ENCODE data around the gene ALDH1L1.

ALDH1L1 gene

DNA sequence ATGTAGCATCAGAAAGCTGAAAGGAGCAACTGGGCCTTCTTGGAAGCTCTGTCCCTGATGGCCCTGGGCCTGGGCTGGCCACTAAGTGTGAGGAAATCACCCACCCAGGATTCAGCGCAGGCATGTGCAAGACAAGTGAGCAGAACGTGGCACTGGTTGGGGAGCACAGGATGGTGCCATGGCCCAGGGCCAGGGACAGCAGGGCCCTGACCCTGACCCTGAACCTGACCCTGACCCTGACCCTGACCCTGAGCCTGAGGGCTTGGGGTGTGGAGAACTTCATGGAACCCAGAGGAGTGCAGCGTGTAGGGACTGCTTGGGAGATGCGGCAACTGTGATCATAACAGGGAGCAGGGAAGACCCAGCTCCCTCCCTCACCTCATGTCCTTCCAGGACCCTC, 5.9 kb upstream of the ALDH1L1 start:
- Histone ChIP-seq H4K91ac (ENCODE audit: low read depth, low read length) (no peak overlapping the region), H2BK120ac (ENCODE audit: insufficient read depth, low read length, poor library complexity) (no peak overlapping the region), H2AK5ac (ENCODE audit: low read length) (no peak overlapping the region), H3K18ac (ENCODE audit: low read length) (no peak overlapping the region), H3K4ac (ENCODE audit: low read depth, low read length) (no peak overlapping the region), H3K9me3 (ENCODE audit: insufficient read depth, low read depth, low read length) (no peaks in the 10 kb centered on the region), H3K27me3 (ENCODE audit: insufficient read depth, low read length) (peaks cover 2% of the 10 kb centered on the region), H2AFZ (ENCODE audit: insufficient read depth, low read length, poor library complexity) (no peak overlapping the region), H3K36me3 (ENCODE audit: control insufficient read depth in 1 of 2, insufficient read depth in 2 of 2, low read length in 2 of 2) (no peaks in the 10 kb centered on the region), H3K14ac (ENCODE audit: low read length) (no peak overlapping the region), H2BK5ac (ENCODE audit: low read depth, low read length, poor library complexity) (no peak overlapping the region), H3K79me1 (ENCODE audit: low read length) (no peaks in the 10 kb centered on the region), H3K23ac (ENCODE audit: low read length) (no peak overlapping the region), H3K4me1 (ENCODE audit: control insufficient read depth in 1 of 2, insufficient read depth in 2 of 2, low read length in 2 of 2) (no peaks in the 10 kb centered on the region), H2BK12ac (ENCODE audit: low read length) (no peak overlapping the region), H3K79me2 (ENCODE audit: control insufficient read depth, insufficient read depth, low read length, poor library complexity) (no peaks in the 10 kb centered on the region), H3K27ac (ENCODE audit: low read depth, low read length) (no peak overlapping the region), H3K9ac (ENCODE audit: low read length) (no peak overlapping the region), H4K8ac (ENCODE audit: low read depth, low read length) (no peak overlapping the region), H3K4me2 (ENCODE audit: low read length) (no peak overlapping the region), H3K4me3 (ENCODE audit: low read depth, low read length) (no peak overlapping the region), H4K12ac (ENCODE audit: low read depth, low read length) (no peak overlapping the region)
- DNase-seq = no peak
- no CpG with 5 or more reads among the region's 4 CpGs for WGBS (ENCODE audit: extremely low coverage, insufficient coverage, insufficient read length)

- WGBS (ENCODE audit: extremely low coverage, insufficient coverage, insufficient read length) = no CpG with 5 or more reads among the region's 6 CpGs
- Histone ChIP-seq H3K18ac (ENCODE audit: low read length) (no peak overlapping the region), H4K91ac (ENCODE audit: low read depth, low read length) (no peak overlapping the region), H3K36me3 (ENCODE audit: control insufficient read depth in 1 of 2, insufficient read depth in 2 of 2, low read length in 2 of 2) (no peaks in the 10 kb centered on the region), H3K27me3 (ENCODE audit: insufficient read depth, low read length) (peaks cover 2% of the 10 kb centered on the region), H3K79me2 (ENCODE audit: control insufficient read depth, insufficient read depth, low read length, poor library complexity) (peaks cover 2% of the 10 kb centered on the region), H2BK5ac (ENCODE audit: low read depth, low read length, poor library complexity) (no peak overlapping the region), H2AK5ac (ENCODE audit: low read length) (no peak overlapping the region), H3K4me1 (ENCODE audit: control insufficient read depth in 1 of 2, insufficient read depth in 2 of 2, low read length in 2 of 2) (peaks cover 6% of the 10 kb centered on the region in 2 experiments), H3K4ac (ENCODE audit: low read depth, low read length) (no peak overlapping the region), H3K4me3 (ENCODE audit: low read depth, low read length) (no peak overlapping the region), H3K9ac (ENCODE audit: low read length) (no peak overlapping the region), H3K79me1 (ENCODE audit: low read length) (no peaks in the 10 kb centered on the region), H3K23ac (ENCODE audit: low read length) (no peak overlapping the region), H2AFZ (ENCODE audit: insufficient read depth, low read length, poor library complexity) (no peak overlapping the region), H3K27ac (ENCODE audit: low read depth, low read length) (no peak overlapping the region), H3K4me2 (ENCODE audit: low read length) (no peak overlapping the region), H2BK120ac (ENCODE audit: insufficient read depth, low read length, poor library complexity) (no peak overlapping the region), H4K8ac (ENCODE audit: low read depth, low read length) (no peak overlapping the region), H2BK12ac (ENCODE audit: low read length) (no peak overlapping the region), H4K12ac (ENCODE audit: low read depth, low read length) (no peak overlapping the region), H3K9me3 (ENCODE audit: insufficient read depth, low read depth, low read length) (no peaks in the 10 kb centered on the region), H3K14ac (ENCODE audit: low read length) (no peak overlapping the region)
- DNase-seq = no peak
These were observed 4.1 kb upstream of the ALDH1L1 start for GRCh38 chr3:126184465-126185000.

GRCh38 chr3:126181398-126181725, 976 bp upstream of the ALDH1L1 start:
- Histone ChIP-seq H3K9me3 (ENCODE audit: insufficient read depth, low read depth, low read length) (no peaks in the 10 kb centered on the region), H3K9ac (ENCODE audit: low read length) (no peak overlapping the region), H2AK5ac (ENCODE audit: low read length) (no peak overlapping the region), H3K4me3 (ENCODE audit: low read depth, low read length) (no peak overlapping the region), H3K14ac (ENCODE audit: low read length) (no peak overlapping the region), H4K12ac (ENCODE audit: low read depth, low read length) (no peak overlapping the region), H3K4ac (ENCODE audit: low read depth, low read length) (no peak overlapping the region), H2BK12ac (ENCODE audit: low read length) (no peak overlapping the region), H4K8ac (ENCODE audit: low read depth, low read length) (no peak overlapping the region), H3K27me3 (ENCODE audit: insufficient read depth, low read length) (peaks cover 2% of the 10 kb centered on the region), H3K27ac (ENCODE audit: low read depth, low read length) (no peak overlapping the region), H3K79me1 (ENCODE audit: low read length) (no peaks in the 10 kb centered on the region), H3K79me2 (ENCODE audit: control insufficient read depth, insufficient read depth, low read length, poor library complexity) (peaks cover 2% of the 10 kb centered on the region), H3K23ac (ENCODE audit: low read length) (no peak overlapping the region), H3K4me2 (ENCODE audit: low read length) (peak overlapping the region; percentile 94), H3K4me1 (ENCODE audit: control insufficient read depth in 1 of 2, insufficient read depth in 2 of 2, low read length in 2 of 2) (peaks cover 9 to 11% of the 10 kb centered on the region in 2 experiments), H4K91ac (ENCODE audit: low read depth, low read length) (no peak overlapping the region), H3K18ac (ENCODE audit: low read length) (no peak overlapping the region), H2AFZ (ENCODE audit: insufficient read depth, low read length, poor library complexity) (no peak overlapping the region), H2BK120ac (ENCODE audit: insufficient read depth, low read length, poor library complexity) (no peak overlapping the region), H2BK5ac (ENCODE audit: low read depth, low read length, poor library complexity) (no peak overlapping the region), H3K36me3 (ENCODE audit: control insufficient read depth in 1 of 2, insufficient read depth in 2 of 2, low read length in 2 of 2) (no peaks in the 10 kb centered on the region)
- DNase-seq = no peak
- no CpG with 5 or more reads among the region's 1 CpG for WGBS (ENCODE audit: extremely low coverage, insufficient coverage, insufficient read length)

GRCh38 chr3:126179825-126180476, 435 bp downstream of the ALDH1L1 start:
- peak overlapping the region; percentile 61 for H3K4me3 ChIP-seq (ENCODE audit: low read depth, low read length)
- H3K18ac ChIP-seq (ENCODE audit: low read length) = no peak overlapping the region
- no peak overlapping the region for H2AK5ac ChIP-seq (ENCODE audit: low read length)
- no peak overlapping the region for H3K14ac ChIP-seq (ENCODE audit: low read length)
- DNase-seq = peak in 1 of 2 donors; percentile 5
- no peak overlapping the region for H2BK12ac ChIP-seq (ENCODE audit: low read length)
- peak overlapping the region; percentile 93 for H2AFZ ChIP-seq (ENCODE audit: insufficient read depth, low read length, poor library complexity)
- no peaks in the 10 kb centered on the region for H3K36me3 ChIP-seq (ENCODE audit: control insufficient read depth in 1 of 2, insufficient read depth in 2 of 2, low read length in 2 of 2)
- H3K23ac ChIP-seq (ENCODE audit: low read length) = no peak overlapping the region
- H4K12ac ChIP-seq (ENCODE audit: low read depth, low read length) = no peak overlapping the region
- H4K91ac ChIP-seq (ENCODE audit: low read depth, low read length) = no peak overlapping the region
- H3K79me2 ChIP-seq (ENCODE audit: control insufficient read depth, insufficient read depth, low read length, poor library complexity) = peaks cover 2% of the 10 kb centered on the region
- no peaks in the 10 kb centered on the region for H3K9me3 ChIP-seq (ENCODE audit: insufficient read depth, low read depth, low read length)
- H3K4ac ChIP-seq (ENCODE audit: low read depth, low read length) = no peak overlapping the region
- peaks cover 2% of the 10 kb centered on the region for H3K27me3 ChIP-seq (ENCODE audit: insufficient read depth, low read length)
- H3K9ac ChIP-seq (ENCODE audit: low read length) = no peak overlapping the region
- H4K8ac ChIP-seq (ENCODE audit: low read depth, low read length) = peak overlapping the region; percentile 50
- H3K79me1 ChIP-seq (ENCODE audit: low read length) = no peaks in the 10 kb centered on the region
- no CpG with 5 or more reads among the region's 47 CpGs for WGBS (ENCODE audit: extremely low coverage, insufficient coverage, insufficient read length)
- H3K4me2 ChIP-seq (ENCODE audit: low read length) = peak overlapping the region; percentile 94
- no peak overlapping the region for H3K27ac ChIP-seq (ENCODE audit: low read depth, low read length)
- H2BK5ac ChIP-seq (ENCODE audit: low read depth, low read length, poor library complexity) = no peak overlapping the region
- H3K4me1 ChIP-seq (ENCODE audit: control insufficient read depth in 1 of 2, insufficient read depth in 2 of 2, low read length in 2 of 2) = peaks cover 9 to 11% of the 10 kb centered on the region in 2 experiments
- H2BK120ac ChIP-seq (ENCODE audit: insufficient read depth, low read length, poor library complexity) = no peak overlapping the region
